Neutrophil (primary cell): ENCODE results near the gene C1orf216.

Experiments used
- H3K27ac ChIP-seq: fragments of 200-600 bp; sonication (generic); 2 replicates; pipeline ENCODE4 v1.5.1; 2016; ENCODE audit warnings: mild to moderate bottlenecking, moderate library complexity
- H3K27me3 ChIP-seq: fragments of 200-600 bp; sonication (generic); 2 replicates; pipeline ENCODE4 v1.6.0; 2016; ENCODE audit warnings: mild to moderate bottlenecking
- H3K36me3 ChIP-seq: fragments of 200-600 bp; sonication (generic); 2 replicates; pipeline ENCODE4 v1.5.1; 2017
- H3K4me1 ChIP-seq, 2 experiments: fragments of 200-600 bp in 1 of 2; sonication (generic) in 1 of 2; 1 replicate in 1 of 2; 2 replicates in 1 of 2; pipeline versions ENCODE4 v1.5.1 to v1.6.1; 2013 to 2016; ENCODE audit warnings: low read depth in 1 of 2, low read length in 1 of 2, mild to moderate bottlenecking in 1 of 2, moderate library complexity in 1 of 2; ENCODE audit not compliant: control insufficient read depth in 1 of 2, insufficient read depth in 1 of 2
- H3K4me3 ChIP-seq, 2 experiments: fragments of 200-600 bp in 1 of 2; sonication (generic) in 1 of 2; 1 replicate in 1 of 2; 2 replicates in 1 of 2; pipeline ENCODE4 v1.5.1; 2013 to 2016; ENCODE audit warnings: low read depth in 1 of 2, low read length in 1 of 2, mild to moderate bottlenecking in 1 of 2, moderate library complexity in 1 of 2
- H3K9me3 ChIP-seq: fragments of 200-600 bp; sonication (generic); 2 replicates; pipeline ENCODE4 v1.5.1; 2016
- TF ChIP-seq, protein P1 (sequence below): fragments of 200-600 bp; sonication (generic); IDR thresholded peaks from 2 replicates; pipeline ENCODE4 v1.5.1; 2016; ENCODE audit warnings: antibody characterized with exemption

Gene C1orf216

DNA sequence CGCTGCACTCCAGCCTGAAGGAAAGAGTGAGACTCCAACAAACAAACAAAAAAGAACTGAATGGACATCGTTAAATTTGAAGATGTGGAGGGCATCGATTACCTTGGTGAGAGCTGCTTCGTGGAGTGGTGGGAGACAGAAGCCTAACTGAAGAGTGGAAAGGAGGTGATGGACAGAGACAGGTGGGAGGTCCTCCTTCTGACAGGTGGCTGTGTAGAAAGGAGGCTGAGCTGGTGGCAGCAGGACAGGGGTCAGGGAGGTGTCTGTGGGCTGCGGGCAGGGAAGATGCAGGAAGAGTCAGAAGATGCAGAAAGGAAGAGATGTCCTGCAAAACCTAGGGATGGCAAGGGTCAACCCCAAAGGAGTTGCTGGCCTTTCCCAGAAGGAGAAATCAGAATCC lies 30.5 kb downstream of the C1orf216 start:
- Histone ChIP-seq H3K36me3 (no peaks in the 10 kb centered on the region), H3K27ac (no peak overlapping the region), H3K9me3 (no peaks in the 10 kb centered on the region), H3K4me1 (no peaks in the 10 kb centered on the region), H3K4me3 (no peak overlapping the region), H3K27me3 (peaks cover 55% of the 10 kb centered on the region)
- TF ChIP-seq, protein P1, sequence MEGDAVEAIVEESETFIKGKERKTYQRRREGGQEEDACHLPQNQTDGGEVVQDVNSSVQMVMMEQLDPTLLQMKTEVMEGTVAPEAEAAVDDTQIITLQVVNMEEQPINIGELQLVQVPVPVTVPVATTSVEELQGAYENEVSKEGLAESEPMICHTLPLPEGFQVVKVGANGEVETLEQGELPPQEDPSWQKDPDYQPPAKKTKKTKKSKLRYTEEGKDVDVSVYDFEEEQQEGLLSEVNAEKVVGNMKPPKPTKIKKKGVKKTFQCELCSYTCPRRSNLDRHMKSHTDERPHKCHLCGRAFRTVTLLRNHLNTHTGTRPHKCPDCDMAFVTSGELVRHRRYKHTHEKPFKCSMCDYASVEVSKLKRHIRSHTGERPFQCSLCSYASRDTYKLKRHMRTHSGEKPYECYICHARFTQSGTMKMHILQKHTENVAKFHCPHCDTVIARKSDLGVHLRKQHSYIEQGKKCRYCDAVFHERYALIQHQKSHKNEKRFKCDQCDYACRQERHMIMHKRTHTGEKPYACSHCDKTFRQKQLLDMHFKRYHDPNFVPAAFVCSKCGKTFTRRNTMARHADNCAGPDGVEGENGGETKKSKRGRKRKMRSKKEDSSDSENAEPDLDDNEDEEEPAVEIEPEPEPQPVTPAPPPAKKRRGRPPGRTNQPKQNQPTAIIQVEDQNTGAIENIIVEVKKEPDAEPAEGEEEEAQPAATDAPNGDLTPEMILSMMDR = no peak

DNA sequence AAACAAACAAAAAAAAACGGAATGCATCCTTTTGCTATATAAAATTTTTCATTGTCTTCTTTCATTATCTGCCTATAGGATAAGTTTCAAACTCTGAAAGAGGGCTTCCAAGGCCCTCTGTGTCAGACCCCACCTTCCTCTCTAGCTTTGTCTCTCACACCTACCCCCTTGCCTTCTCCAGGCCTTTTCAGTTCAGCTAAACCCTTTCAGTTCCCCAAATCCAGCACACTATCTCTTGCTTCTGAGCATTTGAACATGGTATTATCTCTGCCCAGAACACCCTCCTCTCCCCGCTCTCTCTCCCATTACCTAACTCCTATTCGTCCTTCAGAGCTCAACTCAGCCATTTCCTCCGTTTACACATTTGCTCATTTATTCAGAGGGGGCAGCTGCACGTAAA lies 35.7 kb downstream of the C1orf216 start:
- Histone ChIP-seq H3K27ac (no peak overlapping the region), H3K27me3 (peaks cover 31% of the 10 kb centered on the region), H3K4me3 (no peak overlapping the region), H3K9me3 (no peaks in the 10 kb centered on the region), H3K36me3 (no peaks in the 10 kb centered on the region), H3K4me1 (no peaks in the 10 kb centered on the region)
- TF ChIP-seq, protein P1 = no peak

DNA sequence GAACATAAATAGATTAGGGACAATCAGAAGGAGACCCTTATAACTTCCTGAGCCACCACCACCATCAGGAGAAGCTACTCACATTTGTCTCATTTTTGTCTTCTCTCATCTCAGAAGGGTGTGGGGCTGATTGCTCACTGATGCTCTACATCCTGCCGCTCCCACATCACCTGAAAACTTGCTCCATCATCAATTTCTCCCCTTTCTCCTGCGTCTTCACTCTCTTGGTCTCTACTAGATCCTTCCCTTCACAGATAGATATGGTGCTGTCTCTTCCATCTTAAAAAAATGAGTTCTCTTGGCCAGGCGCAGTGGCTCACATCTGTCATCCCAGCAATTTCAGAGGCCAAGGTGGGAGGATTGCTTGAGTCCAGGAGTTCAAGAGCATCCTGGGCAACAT lies 38.4 kb downstream of the C1orf216 start:
- no peaks in the 10 kb centered on the region for H3K9me3 ChIP-seq
- H3K4me3 ChIP-seq = no peak overlapping the region
- peaks cover 13% of the 10 kb centered on the region for H3K27me3 ChIP-seq
- no peaks in the 10 kb centered on the region for H3K36me3 ChIP-seq
- no peak overlapping the region for H3K27ac ChIP-seq
- TF ChIP-seq, protein P1 = no peak
- no peaks in the 10 kb centered on the region for H3K4me1 ChIP-seq

DNA sequence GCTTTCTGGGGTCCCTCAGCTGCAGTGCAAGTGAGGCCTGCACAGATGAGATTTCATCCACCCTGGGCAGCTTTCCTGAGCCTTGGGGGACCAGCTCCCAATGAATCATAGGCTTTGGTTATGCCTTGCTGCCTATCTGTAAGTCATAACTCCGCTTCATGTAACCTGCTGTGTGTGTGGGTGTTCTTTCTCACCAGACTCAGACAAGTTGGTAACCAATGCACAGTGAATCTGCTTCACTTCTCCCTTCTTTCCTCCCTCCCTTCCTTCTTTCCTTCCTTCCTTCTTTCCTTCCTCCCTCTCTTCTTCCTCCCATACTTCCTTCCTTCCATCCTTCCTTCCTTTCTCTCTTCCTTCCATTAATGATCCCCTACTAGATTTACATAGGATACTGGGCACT lies 42.9 kb downstream of the C1orf216 start:
- Histone ChIP-seq H3K36me3 (no peaks in the 10 kb centered on the region), H3K9me3 (no peaks in the 10 kb centered on the region), H3K27ac (no peak overlapping the region), H3K4me1 (no peaks in the 10 kb centered on the region), H3K4me3 (no peak overlapping the region), H3K27me3 (peaks cover 11% of the 10 kb centered on the region)
- TF ChIP-seq, protein P1 = no peak

DNA sequence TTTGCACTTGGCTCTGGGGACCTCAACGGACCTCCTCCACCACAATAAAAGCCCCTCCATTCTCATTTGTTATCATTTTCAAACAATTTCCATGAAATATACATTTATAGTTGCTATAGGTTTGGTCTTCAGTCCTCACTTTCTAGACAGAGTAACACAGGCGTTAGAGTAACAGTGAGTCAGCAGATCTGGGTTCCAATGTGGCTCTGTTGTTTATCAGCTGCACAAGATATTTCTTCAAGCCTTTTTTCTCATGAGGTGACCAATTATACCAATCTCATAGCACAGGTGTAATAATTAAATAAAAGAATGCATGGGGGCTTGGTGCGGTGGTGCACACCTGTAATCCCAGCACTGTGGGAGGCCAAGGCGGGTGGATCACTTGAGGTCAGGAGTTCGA lies 44.6 kb downstream of the C1orf216 start:
- Histone ChIP-seq H3K27ac (no peak overlapping the region), H3K4me1 (no peaks in the 10 kb centered on the region), H3K4me3 (no peak overlapping the region), H3K27me3 (peaks cover 7% of the 10 kb centered on the region), H3K9me3 (no peaks in the 10 kb centered on the region), H3K36me3 (no peaks in the 10 kb centered on the region)
- TF ChIP-seq, protein P1 = no peak

DNA sequence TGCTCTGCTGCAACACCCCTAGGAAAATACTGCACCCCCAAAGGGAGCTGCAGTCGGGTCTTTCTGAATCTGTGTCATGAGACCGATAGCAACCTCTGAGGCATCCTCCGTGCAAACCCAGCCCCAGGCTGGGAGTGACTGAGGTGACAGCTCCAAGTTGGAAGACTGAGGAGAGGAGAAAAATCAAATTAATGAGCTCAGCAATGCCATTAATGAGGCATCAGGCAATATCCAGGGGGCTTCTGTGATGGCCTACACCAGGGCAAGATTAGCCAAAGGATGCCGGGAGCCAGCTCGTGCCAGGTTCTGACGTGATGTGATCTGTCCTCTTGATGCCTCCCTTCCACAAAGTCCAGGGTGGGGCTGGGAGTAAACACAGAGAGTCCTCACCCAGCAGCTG lies 46.6 kb downstream of the C1orf216 start:
- Histone ChIP-seq H3K4me3 (no peak overlapping the region), H3K36me3 (no peaks in the 10 kb centered on the region), H3K9me3 (no peaks in the 10 kb centered on the region), H3K27me3 (peaks cover 18% of the 10 kb centered on the region), H3K4me1 (no peaks in the 10 kb centered on the region), H3K27ac (no peak overlapping the region)
- TF ChIP-seq, protein P1 = no peak
